ENCODE data around the gene CEP112. TPM values are rescaled to one million over a fixed set of nuclear protein-coding genes. Genes with fewer than 3 reads are reported as not detected.

The CEP112 gene
- total and polyA plus RNA-seq, 2 of the 8 experiments (the other 6 are each of a cell fraction or from before 2014, with no cell fraction given): 0.62 to 3.1 TPM

- TF ChIP-seq CEBPB (IDR thresholded peaks at IDR 0.05; ENCODE audit: low read depth, low read length) (no peak), MAFK (IDR thresholded peaks at IDR 0.05; ENCODE audit: low read depth, low read length) (no peak)
Observed at GRCh38 chr17:66037221-66037620, 154.7 kb downstream of the CEP112 start (continued).

All from H1 (cell line).